SH-SY5Y (cell line): Measurements from ENCODE around the gene LSM7.

Experiments used
- GATA2 ChIP-seq: IDR thresholded peaks from 2 replicates; pipeline ENCODE4 v1.6.1; 2011; ENCODE audit warnings: mild to moderate bottlenecking, low read depth, low read length
- GATA3 ChIP-seq: IDR thresholded peaks from 2 replicates; pipeline ENCODE4 v1.6.1; 2011; ENCODE audit warnings: low read depth, mild to moderate bottlenecking, low read length, moderate library complexity

DNA sequence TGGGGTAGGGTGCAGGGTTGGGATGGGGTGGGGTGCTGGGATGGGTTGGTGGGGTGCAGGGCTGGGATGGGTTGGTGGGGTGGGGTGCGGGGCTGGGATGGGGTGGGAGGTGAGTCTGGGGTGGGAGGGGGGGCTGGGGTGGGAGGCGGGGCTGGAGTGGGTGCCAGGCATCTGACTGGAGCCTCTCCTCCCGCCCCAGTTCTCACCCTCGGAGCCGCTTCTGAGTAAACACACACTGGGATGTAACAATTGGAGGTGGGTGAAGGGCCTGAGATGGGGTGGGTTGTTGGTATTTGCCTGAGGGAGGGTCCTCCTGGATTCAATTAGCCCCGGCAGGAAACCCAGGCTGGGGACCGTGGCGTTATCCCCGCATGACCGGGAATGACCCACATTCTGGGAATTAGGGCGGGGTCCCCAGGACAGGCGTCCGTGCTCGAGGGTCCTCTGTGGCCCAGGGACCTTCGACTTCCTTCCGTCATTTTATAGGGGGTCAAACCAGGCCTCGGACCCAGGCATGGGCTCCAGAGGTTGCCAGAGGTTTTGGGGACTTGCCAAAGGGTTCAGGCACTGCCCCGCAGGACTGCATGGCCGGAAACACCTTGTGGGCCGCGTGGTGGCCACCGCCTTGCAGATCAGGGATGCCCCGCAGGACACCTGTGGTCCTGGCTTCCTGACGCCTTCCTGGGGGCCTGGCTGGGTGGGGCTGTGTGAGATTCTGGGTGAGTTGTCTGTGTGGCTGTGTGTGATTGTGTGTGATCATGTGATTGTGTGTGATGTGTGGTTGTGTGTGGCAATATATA lies 33.1 kb upstream of the LSM7 start:
- TF ChIP-seq GATA3 (no peak), GATA2 (no peak)
